Endothelial cell of umbilical vein (primary cell): ENCODE data around the gene CARD10.
A peak's percentile ranks its signal among the peaks of the same experiment; 100 is the strongest.

Experiments
- EZH2 ChIP-seq: IDR thresholded peaks from 2 replicates; pipeline ENCODE4 v1.6.1; 2012; ENCODE audit warnings: borderline replicate concordance, low read depth, mild to moderate bottlenecking, moderate library complexity, low read length, inconsistent platforms; ENCODE audit not compliant: severe bottlenecking
- GATA2 ChIP-seq: IDR thresholded peaks from 2 replicates; pipeline ENCODE4 v1.7.0; 2011; ENCODE audit warnings: low read depth, mild to moderate bottlenecking, moderate library complexity, mixed read lengths, low read length; ENCODE audit not compliant: insufficient read length, insufficient read depth
- JUN ChIP-seq: IDR thresholded peaks from 2 replicates; pipeline ENCODE4 v1.6.1; 2011; ENCODE audit warnings: borderline replicate concordance, low read depth; ENCODE audit not compliant: insufficient read length, insufficient read depth
- POLR2A ChIP-seq: IDR thresholded peaks from 2 replicates; pipeline ENCODE4 v1.6.1; 2012; ENCODE audit warnings: low read depth, mild to moderate bottlenecking, control low read depth, low read length
- POLR2AphosphoS5 ChIP-seq: IDR thresholded peaks from 2 replicates; pipeline ENCODE4 v1.6.1; 2012; ENCODE audit warnings: low read depth, mild to moderate bottlenecking, control low read depth, low read length, moderate library complexity; ENCODE audit not compliant: insufficient read depth
- TF ChIP-seq, protein P1 (sequence below), 2 donors: IDR thresholded peaks; 1 replicate in 1 of 2; 2 replicates in 1 of 2; pipeline ENCODE4 v1.5.1; 2011; ENCODE audit warnings: low read length in 2 of 2, mild to moderate bottlenecking in 2 of 2, moderate library complexity in 2 of 2, control low read depth in 1 of 2, inconsistent platforms in 1 of 2, low read depth in 1 of 2; ENCODE audit not compliant: insufficient read depth in 1 of 2; ENCODE audit errors: extremely low read depth in 1 of 2

- TF ChIP-seq POLR2AphosphoS5 (no peak), GATA2 (no peak), POLR2A (no peak), EZH2 (no peak), JUN (no peak)
- TF ChIP-seq, protein P1, sequence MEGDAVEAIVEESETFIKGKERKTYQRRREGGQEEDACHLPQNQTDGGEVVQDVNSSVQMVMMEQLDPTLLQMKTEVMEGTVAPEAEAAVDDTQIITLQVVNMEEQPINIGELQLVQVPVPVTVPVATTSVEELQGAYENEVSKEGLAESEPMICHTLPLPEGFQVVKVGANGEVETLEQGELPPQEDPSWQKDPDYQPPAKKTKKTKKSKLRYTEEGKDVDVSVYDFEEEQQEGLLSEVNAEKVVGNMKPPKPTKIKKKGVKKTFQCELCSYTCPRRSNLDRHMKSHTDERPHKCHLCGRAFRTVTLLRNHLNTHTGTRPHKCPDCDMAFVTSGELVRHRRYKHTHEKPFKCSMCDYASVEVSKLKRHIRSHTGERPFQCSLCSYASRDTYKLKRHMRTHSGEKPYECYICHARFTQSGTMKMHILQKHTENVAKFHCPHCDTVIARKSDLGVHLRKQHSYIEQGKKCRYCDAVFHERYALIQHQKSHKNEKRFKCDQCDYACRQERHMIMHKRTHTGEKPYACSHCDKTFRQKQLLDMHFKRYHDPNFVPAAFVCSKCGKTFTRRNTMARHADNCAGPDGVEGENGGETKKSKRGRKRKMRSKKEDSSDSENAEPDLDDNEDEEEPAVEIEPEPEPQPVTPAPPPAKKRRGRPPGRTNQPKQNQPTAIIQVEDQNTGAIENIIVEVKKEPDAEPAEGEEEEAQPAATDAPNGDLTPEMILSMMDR (IDR thresholded peaks at IDR 0.05; ENCODE audit: extremely low read depth in 1 of 2, insufficient read depth in 1 of 2, low read depth in 1 of 2, low read length in 2 of 2): peak in 1 of 2 donors; percentile 15
Measured at GRCh38 chr22:37546437-37547250, 27.4 kb upstream of the CARD10 start.
